Islet precursor cell (in vitro differentiated cells): ENCODE measurements around the gene LATS2.
"Not testable (repeated sequence)": the region's sequence is repeated elsewhere in the genome, so short reads cannot be mapped to it uniquely, and the experiment has no call there.

ENCODE experiments used
- DNase-seq: peaks from one replicate; pipeline ENCODE4 v3.0.0-alpha.2; 2018

LATS2 gene

GRCh38 chr13:20953245-20953931 lies 108.0 kb downstream of the LATS2 start:
- no peak for DNase-seq

GRCh38 chr13:20952838-20953237 lies 108.5 kb downstream of the LATS2 start:
- DNase-seq = no peak

GRCh38 chr13:20948001-20948400 lies 113.4 kb downstream of the LATS2 start:
- not testable (repeated sequence) for DNase-seq

GRCh38 chr13:20945952-20946383 lies 115.4 kb downstream of the LATS2 start:
- DNase-seq = peak; percentile 60

- DNase-seq = no peak
Measured at GRCh38 chr13:20942938-20943559, 118.3 kb downstream of the LATS2 start.

GRCh38 chr13:20940511-20940910 lies 120.9 kb downstream of the LATS2 start:
- not testable (repeated sequence) for DNase-seq

GRCh38 chr13:20940083-20940482 lies 121.3 kb downstream of the LATS2 start:
- no peak for DNase-seq

GRCh38 chr13:20939662-20940061 lies 121.7 kb downstream of the LATS2 start:
- DNase-seq = no peak

GRCh38 chr13:20938302-20938701 lies 123.1 kb downstream of the LATS2 start:
- no peak for DNase-seq

GRCh38 chr13:20927596-20928257 lies 133.7 kb downstream of the LATS2 start:
- no peak for DNase-seq

- DNase-seq = not testable (repeated sequence)
Measured at GRCh38 chr13:20925395-20925790, 136.0 kb downstream of the LATS2 start.

- peak; percentile 86 for DNase-seq
Measured at GRCh38 chr13:20924758-20925394, 136.5 kb downstream of the LATS2 start.

GRCh38 chr13:20923272-20923671 lies 138.1 kb downstream of the LATS2 start:
- no peak for DNase-seq
